ENCODE measurements around the gene FNDC3A. TPM values are rescaled to one million over a fixed set of nuclear protein-coding genes. Genes with fewer than 3 reads are reported as not detected.

FNDC3A gene
- total RNA-seq, 1 donor from 2014 or later, result 51.9 TPM

DNA sequence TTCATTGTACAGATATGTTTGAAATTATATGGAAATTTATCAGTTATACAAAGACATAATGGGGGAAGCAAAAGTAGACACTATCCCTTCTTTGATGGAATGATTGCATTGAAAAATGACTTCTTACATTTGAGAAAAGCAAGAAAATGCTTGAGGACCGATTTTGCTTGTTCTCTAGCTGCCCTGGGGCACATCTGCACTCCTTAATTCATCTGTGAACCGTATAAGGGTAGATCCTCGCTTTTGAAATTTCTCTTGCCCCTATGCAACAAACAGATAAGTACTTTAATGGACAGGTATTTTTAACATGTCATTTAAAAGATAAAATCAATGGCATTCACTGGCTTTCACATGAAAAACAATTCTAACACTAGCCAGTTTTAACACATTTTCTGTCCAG lies 230.9 kb downstream of the FNDC3A start:
- no peak overlapping the region for H3K27ac Mint-ChIP-seq (ENCODE audit: unreplicated experiment)
- TF ChIP-seq, protein P1, sequence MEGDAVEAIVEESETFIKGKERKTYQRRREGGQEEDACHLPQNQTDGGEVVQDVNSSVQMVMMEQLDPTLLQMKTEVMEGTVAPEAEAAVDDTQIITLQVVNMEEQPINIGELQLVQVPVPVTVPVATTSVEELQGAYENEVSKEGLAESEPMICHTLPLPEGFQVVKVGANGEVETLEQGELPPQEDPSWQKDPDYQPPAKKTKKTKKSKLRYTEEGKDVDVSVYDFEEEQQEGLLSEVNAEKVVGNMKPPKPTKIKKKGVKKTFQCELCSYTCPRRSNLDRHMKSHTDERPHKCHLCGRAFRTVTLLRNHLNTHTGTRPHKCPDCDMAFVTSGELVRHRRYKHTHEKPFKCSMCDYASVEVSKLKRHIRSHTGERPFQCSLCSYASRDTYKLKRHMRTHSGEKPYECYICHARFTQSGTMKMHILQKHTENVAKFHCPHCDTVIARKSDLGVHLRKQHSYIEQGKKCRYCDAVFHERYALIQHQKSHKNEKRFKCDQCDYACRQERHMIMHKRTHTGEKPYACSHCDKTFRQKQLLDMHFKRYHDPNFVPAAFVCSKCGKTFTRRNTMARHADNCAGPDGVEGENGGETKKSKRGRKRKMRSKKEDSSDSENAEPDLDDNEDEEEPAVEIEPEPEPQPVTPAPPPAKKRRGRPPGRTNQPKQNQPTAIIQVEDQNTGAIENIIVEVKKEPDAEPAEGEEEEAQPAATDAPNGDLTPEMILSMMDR (IDR thresholded peaks at IDR 0.05), result no peak
- H3K4me1 Mint-ChIP-seq (ENCODE audit: unreplicated experiment), result no peaks in the 10 kb centered on the region
- no peak overlapping the region for H3K4me3 Mint-ChIP-seq (ENCODE audit: unreplicated experiment)
- DNase-seq (ENCODE audit: extremely low spot score, unreplicated experiment), result no peak
- peaks cover 54% of the 10 kb centered on the region for H3K36me3 Mint-ChIP-seq (ENCODE audit: unreplicated experiment)
- no peaks in the 10 kb centered on the region for H3K27me3 Mint-ChIP-seq (ENCODE audit: unreplicated experiment)
- H3K9me3 Mint-ChIP-seq (ENCODE audit: unreplicated experiment), result no peaks in the 10 kb centered on the region

GRCh38 chr13:49208619-49209018 lies 232.9 kb downstream of the FNDC3A start:
- peaks cover 50% of the 10 kb centered on the region for H3K36me3 Mint-ChIP-seq (ENCODE audit: unreplicated experiment)

DNA sequence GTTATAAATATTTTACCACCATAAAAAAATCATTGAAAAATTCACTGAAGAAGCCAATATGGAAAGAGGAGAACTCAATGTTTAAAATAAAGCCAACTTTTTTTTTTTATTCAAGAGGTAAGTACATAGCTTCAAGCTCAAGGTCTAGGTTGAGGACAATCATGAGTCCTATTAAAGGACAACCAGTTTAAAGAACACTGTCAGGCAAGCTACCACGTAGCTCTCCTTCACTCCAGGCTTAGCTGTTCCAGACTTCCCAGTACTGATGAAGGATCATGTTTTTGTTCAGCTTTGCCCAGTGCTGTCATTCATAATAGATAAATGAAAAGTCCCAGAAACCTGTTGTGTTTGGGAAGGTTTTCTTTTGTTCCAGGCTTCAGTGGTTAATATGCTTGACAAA lies 234.4 kb downstream of the FNDC3A start:
- H3K9me3 Mint-ChIP-seq (ENCODE audit: unreplicated experiment), result no peaks in the 10 kb centered on the region
- H3K36me3 Mint-ChIP-seq (ENCODE audit: unreplicated experiment), result peaks cover 41% of the 10 kb centered on the region
- TF ChIP-seq, protein P1 (IDR thresholded peaks at IDR 0.05), result no peak
- no peak overlapping the region for H3K27ac Mint-ChIP-seq (ENCODE audit: unreplicated experiment)
- H3K27me3 Mint-ChIP-seq (ENCODE audit: unreplicated experiment), result no peaks in the 10 kb centered on the region
- H3K4me1 Mint-ChIP-seq (ENCODE audit: unreplicated experiment), result no peaks in the 10 kb centered on the region
- H3K4me3 Mint-ChIP-seq (ENCODE audit: unreplicated experiment), result no peak overlapping the region
- no peak for DNase-seq (ENCODE audit: extremely low spot score, unreplicated experiment)

More at GRCh38 chr13:49208619-49209018, 232.9 kb downstream of the FNDC3A start:
- H3K27ac Mint-ChIP-seq (ENCODE audit: unreplicated experiment), result no peak overlapping the region
- H3K4me1 Mint-ChIP-seq (ENCODE audit: unreplicated experiment), result no peaks in the 10 kb centered on the region
- no peak for DNase-seq (ENCODE audit: extremely low spot score, unreplicated experiment)
- TF ChIP-seq, protein P1 (IDR thresholded peaks at IDR 0.05), result no peak
- no peak overlapping the region for H3K4me3 Mint-ChIP-seq (ENCODE audit: unreplicated experiment)
- H3K27me3 Mint-ChIP-seq (ENCODE audit: unreplicated experiment), result no peaks in the 10 kb centered on the region
- no peaks in the 10 kb centered on the region for H3K9me3 Mint-ChIP-seq (ENCODE audit: unreplicated experiment)

DNA sequence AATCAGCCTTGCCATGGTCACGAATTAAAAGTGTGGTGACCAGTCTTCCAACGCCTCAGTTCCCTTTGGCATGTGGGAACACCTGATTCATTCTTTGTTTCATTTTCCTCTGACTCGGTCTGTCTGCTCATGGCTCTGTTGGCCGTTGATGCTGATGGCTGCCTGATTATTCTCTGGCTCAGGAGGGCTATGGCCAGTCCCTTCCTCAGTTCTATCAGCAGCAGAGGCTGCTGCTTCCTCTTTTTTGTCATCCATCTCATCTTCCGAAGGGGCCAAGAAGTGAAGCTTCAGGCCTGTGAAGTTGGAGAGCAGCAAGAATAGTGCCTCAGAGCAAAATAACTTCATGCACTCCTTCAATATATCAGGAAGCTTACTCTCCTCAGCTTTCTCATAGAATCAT lies 235.0 kb downstream of the FNDC3A start:
- no peaks in the 10 kb centered on the region for H3K4me1 Mint-ChIP-seq (ENCODE audit: unreplicated experiment)
- TF ChIP-seq, protein P1 (IDR thresholded peaks at IDR 0.05), result no peak
- H3K27ac Mint-ChIP-seq (ENCODE audit: unreplicated experiment), result no peak overlapping the region
- peaks cover 37% of the 10 kb centered on the region for H3K36me3 Mint-ChIP-seq (ENCODE audit: unreplicated experiment)
- no peaks in the 10 kb centered on the region for H3K9me3 Mint-ChIP-seq (ENCODE audit: unreplicated experiment)
- no peak for DNase-seq (ENCODE audit: extremely low spot score, unreplicated experiment)
- H3K27me3 Mint-ChIP-seq (ENCODE audit: unreplicated experiment), result no peaks in the 10 kb centered on the region
- no peak overlapping the region for H3K4me3 Mint-ChIP-seq (ENCODE audit: unreplicated experiment)

- H3K27ac Mint-ChIP-seq (ENCODE audit: unreplicated experiment), result no peak overlapping the region
- no peak for DNase-seq (ENCODE audit: extremely low spot score, unreplicated experiment)
- H3K4me3 Mint-ChIP-seq (ENCODE audit: unreplicated experiment), result no peak overlapping the region
- peaks cover 24% of the 10 kb centered on the region for H3K36me3 Mint-ChIP-seq (ENCODE audit: unreplicated experiment)
- TF ChIP-seq, protein P1 (IDR thresholded peaks at IDR 0.05), result no peak
- H3K9me3 Mint-ChIP-seq (ENCODE audit: unreplicated experiment), result no peaks in the 10 kb centered on the region
- peaks cover 1% of the 10 kb centered on the region for H3K4me1 Mint-ChIP-seq (ENCODE audit: unreplicated experiment)
- peaks cover 16% of the 10 kb centered on the region for H3K27me3 Mint-ChIP-seq (ENCODE audit: unreplicated experiment)
Measured at GRCh38 chr13:49213539-49213938, 237.8 kb downstream of the FNDC3A start.
